ENCODE results near the gene TPRN. TPM values are rescaled to one million over a fixed set of nuclear protein-coding genes. Genes with fewer than 3 reads are reported as not detected.

The TPRN gene
- total and polyA plus RNA-seq, 9 of the 15 experiments (the other 6 are each of a cell fraction or from before 2014, with no cell fraction given): 0.31 to 31.9 (median 4.4) TPM

DNA sequence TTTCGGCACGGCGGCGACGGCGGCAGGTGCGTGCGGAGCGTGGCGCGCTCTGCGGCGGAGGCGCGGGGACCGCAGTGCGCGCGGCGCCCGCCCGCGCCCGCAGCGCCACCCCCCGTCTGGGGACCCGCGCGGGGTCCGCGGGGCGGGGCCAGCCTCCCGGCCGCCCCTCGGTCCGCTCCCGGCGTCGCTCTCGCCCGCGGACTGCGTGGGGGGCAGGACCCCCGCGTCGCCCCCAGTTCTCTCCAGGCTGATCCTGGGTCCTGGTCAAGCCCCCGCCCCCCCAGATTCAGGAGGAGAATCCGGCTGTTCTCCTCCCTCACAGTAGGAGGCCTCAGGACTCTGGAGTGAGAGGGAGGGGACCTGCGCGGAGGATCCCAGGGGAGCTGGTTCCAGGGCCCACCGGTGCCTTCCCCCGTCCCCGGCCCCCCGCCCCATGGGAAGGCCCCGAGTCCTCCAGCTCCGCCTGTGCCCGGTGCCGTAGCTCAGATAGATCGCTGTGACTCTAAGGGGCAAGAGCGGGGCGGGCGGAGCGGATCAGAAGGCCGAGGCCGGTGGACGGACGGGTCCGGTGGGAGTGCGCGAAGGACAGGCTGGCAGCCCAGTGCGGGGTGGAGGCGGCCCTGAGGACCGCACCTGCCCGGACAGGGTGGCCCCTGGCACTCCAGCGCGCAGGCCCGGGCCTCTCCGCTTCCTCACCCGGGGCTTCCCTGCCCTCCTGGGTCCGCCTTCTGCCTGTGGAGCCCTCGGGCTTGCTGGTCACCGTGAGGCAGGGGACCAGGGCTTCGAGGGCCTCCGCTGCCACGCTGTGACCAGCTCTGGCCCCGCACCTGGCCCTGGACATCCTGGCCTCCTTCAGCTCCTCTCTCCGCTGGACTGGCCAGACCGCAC, 21.9 kb upstream of the TPRN start, which contains the start of gene RNF208 (continued):
- TF ChIP-seq ZNF75A (CRISPR knock-in tag; IDR thresholded peaks at IDR 0.05): no peak

GRCh38 chr9:137221506-137222111, 21.1 kb upstream of the TPRN start:
- in situ Hi-C loops (cut with MboI): no loop called here
- DNase-seq (ENCODE audit: extremely low read depth in 1 of 4, low spot score in 3 of 4): peak in 1 of 4 experiments; percentile 23
- H3K4me1 ChIP-seq (replicated peaks in 1 of 2; ENCODE audit: control insufficient read depth in 2 of 2, insufficient read depth in 2 of 2, low read length in 2 of 2): peaks cover 34 to 95% of the 10 kb centered on the region in 2 experiments
- H3K9ac ChIP-seq (ENCODE audit: insufficient read depth in 1 of 2, low read depth in 2 of 2, low read length in 2 of 2): peak overlapping the region in 1 of 2 experiments; percentile 33; a peak in 1 of 4 replicates
- no peaks in the 10 kb centered on the region for H4K20me1 ChIP-seq (replicated peaks; ENCODE audit: control insufficient read depth, insufficient read depth, low read length)
- H2AFZ ChIP-seq (ENCODE audit: low read depth, low read length): no peak overlapping the region
- no TSS peak for BruUV-seq (replicated peaks)
- CTCF ChIA-PET (ENCODE audit: low intra/inter-chr PET ratio): no interaction called here
- H3K4me2 ChIP-seq (ENCODE audit: insufficient read depth, low read length): no peak overlapping the region
- POLR2A ChIA-PET: interaction anchor here (0.9 to 1.7 kb wide), 4 partner anchors 17 to 33 kb away, joined by 3 to 7 read pairs (median 4); partner anchors contain the start of genes ANAPC2 and SSNA1
- H3K9me3 ChIP-seq (replicated peaks; ENCODE audit: control insufficient read depth, insufficient read depth, low read depth, low read length): no peaks in the 10 kb centered on the region
- intact Hi-C loops (cut with micrococcal nuclease): no loop called here
- FAIRE-seq: no peak
- no peak for ATAC-seq
- H3K36me3 ChIP-seq (ENCODE audit: control insufficient read depth, insufficient read depth, low read length): peaks cover 11% of the 10 kb centered on the region; the same call in 1 of the 3 replicates
- peak overlapping the region; percentile 11; the same call in 1 of the 2 replicates for H3K4me3 ChIP-seq
- no peak overlapping the region for H3K27ac ChIP-seq (ENCODE audit: extremely low read depth, low read depth, low read length)
- no peaks in the 10 kb centered on the region for H3K9me1 ChIP-seq (ENCODE audit: control insufficient read depth, insufficient read depth, low read length)
- peaks cover 18% of the 10 kb centered on the region; the same call in 2 of the 3 replicates for H3K79me2 ChIP-seq (ENCODE audit: control insufficient read depth, insufficient read depth, low read length)
- no peaks in the 10 kb centered on the region for H3K27me3 ChIP-seq (ENCODE audit: control insufficient read depth in 2 of 2, insufficient read depth in 2 of 2, low read length in 2 of 2)
- WGBS (ENCODE audit: insufficient coverage, low coverage, missing lambda C conversion rate): 60% methylated on average over 1 of the region's 61 CpGs
- TF ChIP-seq NCOA4 (IDR thresholded peaks at IDR 0.05; ENCODE audit: partially characterized antibody) (no peak), MAFF (IDR thresholded peaks at IDR 0.05; ENCODE audit: low read length) (no peak), ZNF436 (CRISPR knock-in tag; IDR thresholded peaks at IDR 0.05) (no peak), SLC30A9 (CRISPR knock-in tag; IDR thresholded peaks at IDR 0.05) (no peak), CEBPB (tag; IDR thresholded peaks at IDR 0.05) (no peak), NCOA1 (IDR thresholded peaks at IDR 0.05; ENCODE audit: low read depth) (no peak), NFXL1 (CRISPR knock-in tag; IDR thresholded peaks at IDR 0.05) (no peak), NR2C2 (CRISPR knock-in tag; IDR thresholded peaks at IDR 0.05) (no peak), NR2C2 (tag; IDR thresholded peaks at IDR 0.05) (peak; percentile 35; the same call in 1 of the 2 replicates), RFX7 (CRISPR knock-in tag; IDR thresholded peaks at IDR 0.05) (no peak), NR2C1 (IDR thresholded peaks at IDR 0.05) (peak; percentile 27; the same call in 1 of the 2 replicates), NR2C1 (tag; IDR thresholded peaks at IDR 0.05) (peak; percentile 48; the same call in 1 of the 2 replicates), LEF1 (IDR thresholded peaks at IDR 0.05) (no peak), ZNF3 (CRISPR knock-in tag; IDR thresholded peaks at IDR 0.05) (no peak), ZNF644 (tag; IDR thresholded peaks at IDR 0.05; ENCODE audit: low read depth) (no peak)
- TF ChIP-seq, protein P1, sequence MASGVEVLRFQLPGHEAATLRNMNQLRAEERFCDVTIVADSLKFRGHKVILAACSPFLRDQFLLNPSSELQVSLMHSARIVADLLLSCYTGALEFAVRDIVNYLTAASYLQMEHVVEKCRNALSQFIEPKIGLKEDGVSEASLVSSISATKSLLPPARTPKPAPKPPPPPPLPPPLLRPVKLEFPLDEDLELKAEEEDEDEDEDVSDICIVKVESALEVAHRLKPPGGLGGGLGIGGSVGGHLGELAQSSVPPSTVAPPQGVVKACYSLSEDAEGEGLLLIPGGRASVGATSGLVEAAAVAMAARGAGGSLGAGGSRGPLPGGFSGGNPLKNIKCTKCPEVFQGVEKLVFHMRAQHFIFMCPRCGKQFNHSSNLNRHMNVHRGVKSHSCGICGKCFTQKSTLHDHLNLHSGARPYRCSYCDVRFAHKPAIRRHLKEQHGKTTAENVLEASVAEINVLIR (CRISPR knock-in tag; IDR thresholded peaks at IDR 0.05): no peak
- TF ChIP-seq, protein P2, sequence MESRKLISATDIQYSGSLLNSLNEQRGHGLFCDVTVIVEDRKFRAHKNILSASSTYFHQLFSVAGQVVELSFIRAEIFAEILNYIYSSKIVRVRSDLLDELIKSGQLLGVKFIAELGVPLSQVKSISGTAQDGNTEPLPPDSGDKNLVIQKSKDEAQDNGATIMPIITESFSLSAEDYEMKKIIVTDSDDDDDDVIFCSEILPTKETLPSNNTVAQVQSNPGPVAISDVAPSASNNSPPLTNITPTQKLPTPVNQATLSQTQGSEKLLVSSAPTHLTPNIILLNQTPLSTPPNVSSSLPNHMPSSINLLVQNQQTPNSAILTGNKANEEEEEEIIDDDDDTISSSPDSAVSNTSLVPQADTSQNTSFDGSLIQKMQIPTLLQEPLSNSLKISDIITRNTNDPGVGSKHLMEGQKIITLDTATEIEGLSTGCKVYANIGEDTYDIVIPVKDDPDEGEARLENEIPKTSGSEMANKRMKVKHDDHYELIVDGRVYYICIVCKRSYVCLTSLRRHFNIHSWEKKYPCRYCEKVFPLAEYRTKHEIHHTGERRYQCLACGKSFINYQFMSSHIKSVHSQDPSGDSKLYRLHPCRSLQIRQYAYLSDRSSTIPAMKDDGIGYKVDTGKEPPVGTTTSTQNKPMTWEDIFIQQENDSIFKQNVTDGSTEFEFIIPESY (CRISPR knock-in tag; IDR thresholded peaks at IDR 0.05): peak; percentile 32; the same call in 1 of the 2 replicates
